ENCODE measurements around the gene BMP7.
"Not testable (repeated sequence)": the region's sequence is repeated elsewhere in the genome, so short reads cannot be mapped to it uniquely, and the experiment has no call there.

Gene BMP7

DNA sequence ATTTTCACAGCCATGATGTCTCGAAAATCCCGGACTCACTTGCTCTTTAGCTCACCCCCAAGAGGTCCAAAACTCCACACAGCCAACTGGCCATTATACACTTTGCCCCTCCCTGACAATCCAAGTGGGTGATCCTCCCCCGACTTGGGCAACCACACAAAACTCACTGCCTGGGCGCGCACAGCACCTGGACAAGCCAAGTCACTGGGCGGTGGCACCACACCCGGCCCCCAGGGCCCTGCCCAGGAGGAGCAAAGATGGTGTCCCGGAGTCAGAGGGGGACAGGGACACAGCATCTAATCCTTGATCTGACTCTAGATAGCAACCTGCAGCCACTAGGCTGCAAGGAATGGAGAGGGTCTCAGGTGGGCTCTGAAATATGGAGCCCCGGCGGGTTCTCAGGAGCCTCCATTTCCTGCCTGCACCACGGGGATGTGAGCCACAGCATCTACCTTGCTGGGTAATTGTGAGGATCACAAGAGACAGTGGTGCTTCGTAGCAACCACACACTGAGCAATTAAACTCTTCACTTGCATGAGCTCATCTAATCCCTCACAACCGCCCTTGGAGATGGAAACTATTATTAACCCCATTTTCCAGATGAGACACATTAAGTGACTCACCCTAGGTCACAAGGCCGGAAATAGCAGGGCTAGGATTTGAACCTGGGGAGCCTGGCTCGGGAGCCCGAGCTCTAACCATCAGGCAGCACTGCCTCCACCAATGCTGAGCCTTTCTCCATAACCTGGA, 66.6 kb downstream of the BMP7 start:
- Mint-ChIP-seq H3K9me3 (no peaks in the 10 kb centered on the region), H3K27me3 (peaks cover 9% of the 10 kb centered on the region), H3K27ac (no peak overlapping the region), H3K36me3 (no peaks in the 10 kb centered on the region), H3K4me3 (no peak overlapping the region), H3K4me1 (no peaks in the 10 kb centered on the region)
- CTCF ChIA-PET: no interaction called here
- no peak for DNase-seq

DNA sequence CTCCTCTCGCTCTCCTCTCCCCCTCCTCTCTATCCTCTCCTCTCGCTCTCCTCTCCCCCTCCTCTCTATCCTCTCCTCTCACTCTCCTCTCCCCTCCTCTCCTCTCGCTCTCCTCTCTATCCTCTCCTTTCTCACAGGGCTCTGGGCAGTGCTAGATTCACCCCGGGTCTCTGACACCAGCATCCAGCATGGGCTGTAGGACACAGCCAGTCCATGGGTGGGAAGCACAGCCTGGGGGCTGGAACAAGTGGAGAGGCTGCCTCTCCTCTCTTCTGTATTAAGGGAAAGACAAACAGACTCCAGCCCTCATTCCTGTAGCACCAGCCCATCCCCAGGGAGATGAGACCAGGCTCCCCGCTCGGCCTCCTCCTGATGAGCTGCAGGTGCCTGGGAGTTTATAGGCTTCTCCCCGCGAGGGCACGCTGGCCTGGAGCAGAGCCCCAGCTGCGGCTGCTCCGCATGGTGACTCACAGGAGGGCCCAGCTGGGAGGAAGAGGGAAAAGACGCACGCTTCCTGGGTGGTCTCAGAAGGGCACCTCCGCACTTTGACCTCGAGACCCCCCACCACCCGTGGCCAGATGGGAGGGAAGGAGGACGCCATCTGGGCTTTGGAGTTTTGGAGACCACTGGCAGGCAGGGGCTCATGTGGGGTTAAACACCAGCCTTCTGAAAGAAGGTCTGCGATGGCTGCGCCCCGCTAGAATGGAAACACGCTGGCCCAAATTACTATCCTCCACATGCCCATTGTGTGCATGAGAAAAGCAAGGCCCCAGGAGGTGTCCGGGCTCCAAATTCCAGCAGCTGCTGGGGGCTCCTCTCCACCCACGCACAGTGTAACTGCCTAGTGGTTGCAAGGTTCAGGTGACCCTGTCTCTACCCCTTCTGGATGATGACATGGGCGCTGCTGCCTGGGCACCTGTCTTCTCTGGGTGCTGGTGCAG, 68.0 kb downstream of the BMP7 start:
- Mint-ChIP-seq H3K27me3 (peaks cover 10% of the 10 kb centered on the region), H3K4me1 (no peaks in the 10 kb centered on the region), H3K36me3 (no peaks in the 10 kb centered on the region), H3K27ac (no peak overlapping the region), H3K9me3 (no peaks in the 10 kb centered on the region), H3K4me3 (no peak overlapping the region)
- no peak for DNase-seq
- CTCF ChIA-PET: no interaction called here

DNA sequence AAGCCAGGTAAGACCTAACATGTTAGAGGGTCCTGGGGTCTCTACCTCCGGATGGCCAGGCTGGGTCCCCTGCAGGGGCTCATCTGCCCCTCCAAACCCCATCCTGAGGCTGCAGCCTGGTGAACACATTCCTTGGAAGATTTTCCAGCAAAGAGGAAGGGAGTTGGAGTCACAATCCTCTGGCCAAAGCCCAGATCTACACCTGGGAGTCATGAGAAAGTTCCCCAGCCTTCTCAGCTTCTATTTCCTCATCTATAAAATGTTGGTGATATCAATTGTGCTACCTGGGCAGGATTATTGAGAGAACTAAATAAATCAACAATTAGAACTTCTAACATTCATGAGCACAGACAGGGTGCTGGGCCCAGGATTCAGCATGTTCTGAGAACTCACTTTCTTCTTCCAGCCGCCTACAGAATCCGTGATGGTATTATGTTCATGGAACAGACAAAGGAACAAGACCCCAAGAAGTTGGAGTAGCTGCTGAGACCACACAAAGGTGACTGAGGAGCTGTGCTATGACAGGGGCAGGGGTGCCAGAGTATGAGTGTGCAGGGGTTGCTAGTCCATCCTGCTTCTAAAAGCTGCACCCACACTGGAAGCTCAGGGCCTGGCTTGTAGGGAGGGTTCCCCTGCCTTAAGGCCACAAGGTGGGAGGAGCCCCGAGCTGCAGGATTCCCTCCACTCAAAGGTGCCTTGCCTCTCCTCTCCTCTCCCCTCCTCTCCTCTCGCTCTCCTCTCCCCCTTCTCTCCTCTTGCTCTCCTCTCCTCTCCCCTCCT, 68.9 kb downstream of the BMP7 start:
- no peaks in the 10 kb centered on the region for H3K36me3 Mint-ChIP-seq
- no peaks in the 10 kb centered on the region for H3K4me1 Mint-ChIP-seq
- H3K27me3 Mint-ChIP-seq: peaks cover 10% of the 10 kb centered on the region
- H3K9me3 Mint-ChIP-seq: no peaks in the 10 kb centered on the region
- no peak for DNase-seq
- CTCF ChIA-PET: no interaction called here
- H3K27ac Mint-ChIP-seq: no peak overlapping the region
- no peak overlapping the region for H3K4me3 Mint-ChIP-seq

DNA sequence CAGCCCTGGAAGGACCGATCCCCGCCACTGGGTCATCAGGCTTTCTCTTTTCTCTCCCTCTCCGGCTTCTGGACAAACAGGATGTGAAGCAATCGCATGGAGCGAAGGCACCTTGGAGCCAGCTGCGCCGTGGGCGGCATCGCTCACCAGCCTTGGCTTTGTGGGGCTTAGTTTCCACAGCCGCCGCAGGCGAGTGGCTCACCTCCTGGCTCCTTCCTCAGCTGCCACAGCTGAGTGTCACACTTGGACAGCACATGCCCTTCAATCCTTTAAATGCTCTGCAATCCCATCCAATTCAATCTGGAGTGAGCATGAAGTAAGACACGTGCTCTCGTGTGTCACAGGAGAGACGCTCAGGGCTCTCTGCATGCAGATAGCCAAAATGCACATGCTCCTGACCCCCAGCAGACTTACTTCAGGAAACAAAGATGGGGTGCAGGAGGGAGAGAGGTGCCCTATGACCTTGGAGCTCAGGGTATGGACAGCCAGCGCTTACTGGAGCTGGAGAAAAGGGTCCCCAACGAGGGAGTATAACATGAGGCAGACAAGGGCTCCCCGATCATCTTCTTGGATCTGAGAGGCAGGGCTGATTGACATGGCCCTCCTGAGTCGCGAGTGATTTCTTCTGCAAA, 70.9 kb downstream of the BMP7 start:
- DNase-seq: no peak
- no peaks in the 10 kb centered on the region for H3K36me3 Mint-ChIP-seq
- CTCF ChIA-PET: no interaction called here
- H3K9me3 Mint-ChIP-seq: no peaks in the 10 kb centered on the region
- no peak overlapping the region for H3K4me3 Mint-ChIP-seq
- H3K4me1 Mint-ChIP-seq: no peaks in the 10 kb centered on the region
- H3K27me3 Mint-ChIP-seq: peaks cover 10% of the 10 kb centered on the region
- H3K27ac Mint-ChIP-seq: no peak overlapping the region

DNA sequence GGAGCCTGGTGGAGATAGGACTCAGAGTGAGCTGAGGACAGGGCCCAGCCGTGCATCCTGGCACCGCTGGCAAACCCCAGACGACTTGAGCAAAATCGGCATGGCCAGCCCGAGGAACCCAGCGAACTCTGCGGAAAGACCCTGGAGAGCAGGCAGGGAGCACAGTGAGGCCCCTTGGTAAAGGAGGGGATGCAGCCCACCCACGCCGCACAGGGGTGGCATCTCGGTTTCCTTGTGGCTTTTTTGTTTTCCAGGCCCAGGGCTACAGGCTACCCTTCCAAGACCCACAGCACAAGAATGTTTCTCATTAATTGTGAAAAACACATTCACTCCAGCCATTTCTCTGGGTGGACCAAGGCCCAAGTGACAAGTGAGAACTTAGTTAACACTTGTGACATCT, 71.4 kb downstream of the BMP7 start:
- CTCF ChIA-PET: no interaction called here
- Mint-ChIP-seq H3K27ac (no peak overlapping the region), H3K9me3 (no peaks in the 10 kb centered on the region)

DNA sequence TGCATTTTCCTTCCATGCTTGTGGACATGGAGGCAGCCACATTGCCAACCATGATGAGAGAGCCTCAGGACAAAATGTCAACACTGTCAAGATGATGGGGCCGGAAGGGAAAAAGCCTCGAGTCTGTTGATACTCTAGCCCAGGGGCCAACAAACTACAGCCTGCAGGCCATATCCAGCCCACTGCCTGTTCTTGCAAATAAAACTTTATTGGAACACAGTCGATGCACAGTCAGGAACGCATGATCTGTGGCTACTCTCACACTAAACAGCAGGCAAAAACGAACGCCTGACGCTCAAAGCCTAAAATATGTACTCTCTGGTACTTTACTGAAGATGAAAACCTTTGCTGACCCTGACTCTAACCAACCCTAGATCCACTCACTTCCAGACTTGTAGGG, 72.3 kb downstream of the BMP7 start:
- no peaks in the 10 kb centered on the region for H3K9me3 Mint-ChIP-seq
- H3K4me1 Mint-ChIP-seq: no peaks in the 10 kb centered on the region
- no peaks in the 10 kb centered on the region for H3K36me3 Mint-ChIP-seq
- DNase-seq: no peak
- peaks cover 10% of the 10 kb centered on the region for H3K27me3 Mint-ChIP-seq
- H3K27ac Mint-ChIP-seq: no peak overlapping the region
- CTCF ChIA-PET: no interaction called here
- H3K4me3 Mint-ChIP-seq: no peak overlapping the region

More for the DNA sequence above, 71.4 kb downstream of the BMP7 start:
- DNase-seq: no peak
- H3K4me1 Mint-ChIP-seq: no peaks in the 10 kb centered on the region
- H3K36me3 Mint-ChIP-seq: no peaks in the 10 kb centered on the region
- H3K4me3 Mint-ChIP-seq: no peak overlapping the region
- peaks cover 10% of the 10 kb centered on the region for H3K27me3 Mint-ChIP-seq

DNA sequence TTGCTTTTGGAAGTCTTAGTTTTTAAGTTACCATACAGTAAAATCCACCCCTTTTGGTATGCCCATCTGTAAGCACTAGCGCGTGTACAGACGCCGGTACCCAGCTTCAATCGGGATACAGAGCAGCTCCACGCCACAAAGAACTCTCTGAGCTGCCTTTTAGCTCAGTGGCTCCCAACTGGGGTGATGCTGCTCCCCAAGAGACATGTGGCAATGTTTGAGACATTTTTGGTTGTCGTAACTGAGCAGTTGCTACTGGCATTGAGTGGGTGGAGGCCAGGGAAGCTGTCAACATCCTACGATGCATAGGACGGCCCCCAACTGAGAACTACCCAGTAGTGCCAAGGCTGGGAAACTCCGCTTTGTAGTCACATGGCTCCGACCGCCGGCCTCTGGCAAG, 73.3 kb downstream of the BMP7 start:
- Mint-ChIP-seq H3K27me3 (peaks cover 10% of the 10 kb centered on the region), H3K4me3 (no peak overlapping the region), H3K9me3 (no peaks in the 10 kb centered on the region), H3K4me1 (no peaks in the 10 kb centered on the region), H3K27ac (no peak overlapping the region), H3K36me3 (no peaks in the 10 kb centered on the region)
- CTCF ChIA-PET: no interaction called here
- DNase-seq: no peak

DNA sequence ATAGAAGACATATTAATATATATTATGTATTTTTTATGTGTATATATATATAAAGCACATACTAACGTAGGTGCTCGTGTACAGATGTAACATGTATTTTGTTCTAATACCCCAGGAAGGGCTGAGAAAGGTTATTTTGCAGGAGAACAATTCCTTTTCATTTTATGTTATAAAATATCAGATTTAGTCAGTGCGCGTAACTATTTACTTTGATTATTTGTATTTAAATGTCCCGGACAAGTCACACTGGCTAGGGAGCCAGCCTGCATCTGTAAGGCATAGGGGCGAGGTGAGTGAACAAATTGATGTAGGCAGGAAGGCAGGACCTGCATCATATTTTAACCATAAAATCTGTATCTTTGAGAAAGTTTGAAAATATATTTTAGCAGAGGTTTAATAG, 74.1 kb downstream of the BMP7 start:
- no peaks in the 10 kb centered on the region for H3K36me3 Mint-ChIP-seq
- no peak overlapping the region for H3K27ac Mint-ChIP-seq
- peaks cover 10% of the 10 kb centered on the region for H3K27me3 Mint-ChIP-seq
- no peak for DNase-seq
- H3K4me1 Mint-ChIP-seq: no peaks in the 10 kb centered on the region
- no peaks in the 10 kb centered on the region for H3K9me3 Mint-ChIP-seq
- CTCF ChIA-PET: no interaction called here
- H3K4me3 Mint-ChIP-seq: no peak overlapping the region

DNA sequence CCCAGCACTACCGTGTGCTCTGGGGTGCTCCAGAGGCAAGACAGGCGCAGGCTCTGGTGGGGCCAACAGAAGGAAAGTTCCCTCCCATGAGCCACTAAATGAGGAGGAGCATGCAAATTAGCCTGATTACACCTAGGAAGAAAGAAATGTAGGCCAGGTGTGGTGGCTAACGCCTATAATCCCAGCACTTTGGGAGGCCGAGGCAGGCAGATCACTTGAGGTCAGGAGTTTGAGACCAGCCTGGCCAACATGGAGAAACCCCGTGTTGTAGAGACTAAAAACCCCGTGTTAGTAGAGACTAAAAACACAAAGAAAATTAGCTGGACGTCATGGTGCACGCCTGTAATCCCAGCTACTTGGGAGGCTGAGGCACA, 75.2 kb downstream of the BMP7 start:
- peaks cover 10% of the 10 kb centered on the region for H3K27me3 Mint-ChIP-seq
- DNase-seq, H3K9me3 Mint-ChIP-seq, CTCF ChIA-PET, H3K27ac Mint-ChIP-seq, H3K4me1 Mint-ChIP-seq, H3K4me3 Mint-ChIP-seq, H3K36me3 Mint-ChIP-seq: not testable (repeated sequence)

DNA sequence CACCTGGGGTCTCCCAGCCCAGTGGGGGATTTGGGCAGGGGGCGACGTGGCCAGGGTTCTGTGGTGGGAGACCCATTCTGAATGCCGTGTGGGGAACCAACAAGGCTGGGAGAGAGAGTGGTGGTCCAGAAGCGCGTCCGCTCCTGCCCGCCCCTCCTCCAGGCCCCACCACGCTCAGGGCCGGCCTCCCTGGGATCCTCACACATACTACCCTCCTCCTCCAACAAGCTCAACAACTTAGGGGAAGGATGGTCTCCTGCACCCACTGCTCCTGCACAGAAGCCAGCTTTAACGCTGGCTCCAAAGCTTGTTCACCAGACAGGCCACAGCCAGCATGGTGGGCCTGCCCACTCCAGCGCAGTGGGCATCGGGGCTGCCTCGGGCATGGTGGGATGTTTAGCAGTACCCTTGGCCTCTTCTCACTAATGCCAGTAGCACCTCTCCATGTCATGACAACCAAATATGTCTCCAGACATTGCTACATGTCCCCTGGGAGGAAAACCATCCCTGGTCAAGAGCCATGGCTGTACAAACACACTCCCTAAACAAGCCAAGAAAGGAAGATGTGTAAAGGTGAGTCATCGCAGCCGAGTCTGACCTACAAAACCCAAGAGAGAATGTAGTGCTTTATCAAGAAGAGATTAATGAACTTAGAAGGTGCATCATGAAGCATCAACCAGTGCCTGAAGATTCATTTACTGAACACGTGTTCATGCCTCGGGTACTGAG, 75.7 kb downstream of the BMP7 start:
- Mint-ChIP-seq H3K4me3 (no peak overlapping the region), H3K9me3 (no peaks in the 10 kb centered on the region), H3K27ac (no peak overlapping the region), H3K4me1 (no peaks in the 10 kb centered on the region), H3K36me3 (no peaks in the 10 kb centered on the region), H3K27me3 (peaks cover 13% of the 10 kb centered on the region)
- no peak for DNase-seq
- CTCF ChIA-PET: no interaction called here

DNA sequence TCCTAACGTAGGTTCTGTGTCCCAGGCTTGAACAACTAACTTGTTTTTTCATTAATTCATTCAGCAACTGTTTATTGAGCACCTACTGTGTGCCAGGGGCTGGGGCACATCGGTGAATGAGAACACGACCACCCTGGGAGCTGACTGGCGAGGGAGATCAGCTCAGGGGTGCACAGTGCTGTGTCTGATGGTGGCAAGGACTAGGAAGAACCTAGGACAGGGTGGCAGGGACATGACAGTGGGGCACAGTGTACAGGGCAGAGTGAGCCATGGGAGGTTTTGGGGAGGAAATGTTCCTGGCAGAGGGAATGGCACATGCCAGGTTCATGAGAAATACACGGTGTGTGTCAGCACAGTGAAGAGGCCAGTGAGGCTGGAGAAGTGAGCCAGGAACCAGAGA, 76.7 kb downstream of the BMP7 start:
- Mint-ChIP-seq H3K4me3 (no peak overlapping the region), H3K27ac (no peak overlapping the region), H3K9me3 (no peaks in the 10 kb centered on the region), H3K4me1 (no peaks in the 10 kb centered on the region), H3K36me3 (no peaks in the 10 kb centered on the region), H3K27me3 (peaks cover 4% of the 10 kb centered on the region)
- CTCF ChIA-PET: no interaction called here
- DNase-seq: no peak

DNA sequence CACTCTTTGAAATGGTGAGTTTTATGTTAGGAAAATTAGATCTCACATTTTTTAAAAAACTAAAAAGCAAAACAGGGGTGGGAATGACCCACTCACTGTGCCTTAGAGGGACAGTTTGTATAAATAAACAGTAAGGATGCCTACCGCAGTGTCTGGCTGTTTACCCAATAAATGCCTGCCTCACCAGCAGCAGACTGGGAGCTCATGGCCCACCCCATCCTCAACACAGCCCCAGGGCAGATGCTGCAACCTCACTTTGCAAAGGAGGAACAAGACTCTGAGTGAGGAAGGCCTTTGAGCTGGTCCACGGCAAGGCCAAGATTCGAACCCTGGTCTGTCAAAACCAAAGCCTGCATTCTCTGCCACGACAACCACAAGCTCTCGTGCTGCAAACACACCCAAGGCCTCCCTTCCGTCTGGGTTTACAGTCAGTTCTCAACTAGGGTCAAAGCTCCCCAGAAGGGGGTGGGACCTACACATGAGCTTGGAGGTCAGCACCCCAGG, 77.8 kb downstream of the BMP7 start:
- CTCF ChIA-PET: no interaction called here
- DNase-seq: no peak
- Mint-ChIP-seq H3K9me3 (no peaks in the 10 kb centered on the region), H3K27ac (no peak overlapping the region), H3K4me3 (no peak overlapping the region), H3K4me1 (no peaks in the 10 kb centered on the region), H3K36me3 (no peaks in the 10 kb centered on the region), H3K27me3 (peaks cover 4% of the 10 kb centered on the region)

DNA sequence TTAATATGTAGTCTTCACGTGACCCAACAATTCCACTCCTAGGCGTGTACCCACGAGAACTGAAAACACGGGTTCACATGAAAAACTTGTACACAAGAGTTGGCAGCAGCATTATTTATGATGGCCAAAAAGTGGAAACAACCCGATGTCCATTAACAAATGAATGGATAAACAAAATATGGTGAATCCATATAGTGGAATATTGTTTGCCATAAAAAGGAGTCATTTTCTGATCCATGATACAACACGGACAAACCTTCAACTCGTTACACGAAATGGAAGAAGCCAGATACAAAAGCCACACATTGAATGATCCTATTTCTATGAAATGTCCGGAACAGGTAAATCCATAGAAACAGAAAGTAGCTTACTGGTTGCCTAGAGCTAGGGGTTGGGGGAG, 78.4 kb downstream of the BMP7 start:
- Mint-ChIP-seq H3K9me3 (no peaks in the 10 kb centered on the region), H3K27ac (no peak overlapping the region), H3K27me3 (peaks cover 4% of the 10 kb centered on the region), H3K36me3 (no peaks in the 10 kb centered on the region), H3K4me1 (no peaks in the 10 kb centered on the region), H3K4me3 (no peak overlapping the region)
- CTCF ChIA-PET: no interaction called here
- DNase-seq: no peak
